ENCODE measurements around the gene TLR7.

The TLR7 gene

DNA sequence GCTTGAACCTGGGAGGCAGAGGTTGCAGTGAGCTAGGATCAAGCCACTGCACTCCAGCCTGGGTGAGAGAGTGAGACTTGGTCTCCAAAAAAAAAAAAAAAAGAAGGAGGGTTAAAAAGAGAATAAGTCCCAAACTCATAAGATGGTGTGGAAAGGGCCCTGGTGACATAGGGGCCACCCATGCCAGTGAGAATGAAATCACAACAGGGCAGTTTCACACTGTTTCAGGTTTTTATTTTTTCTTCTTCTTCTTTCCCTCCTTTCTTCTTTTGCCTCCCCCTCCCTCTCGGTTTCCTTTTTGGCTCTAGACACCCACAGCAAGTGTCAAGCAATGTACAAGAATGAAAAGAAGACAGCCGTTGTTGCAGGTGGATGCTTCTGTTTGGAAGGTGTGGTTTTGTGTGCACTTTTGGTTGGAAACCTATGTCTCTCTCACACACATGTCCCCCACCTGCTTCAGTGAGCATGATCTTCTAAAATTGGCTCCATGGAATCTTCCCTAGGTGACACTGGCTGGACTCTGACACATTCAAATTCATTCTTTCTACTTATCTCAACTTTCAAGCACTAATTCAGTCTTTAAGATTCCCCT is 25.1 kb downstream of the TLR7 start:
- no peak for DNase-seq

DNA sequence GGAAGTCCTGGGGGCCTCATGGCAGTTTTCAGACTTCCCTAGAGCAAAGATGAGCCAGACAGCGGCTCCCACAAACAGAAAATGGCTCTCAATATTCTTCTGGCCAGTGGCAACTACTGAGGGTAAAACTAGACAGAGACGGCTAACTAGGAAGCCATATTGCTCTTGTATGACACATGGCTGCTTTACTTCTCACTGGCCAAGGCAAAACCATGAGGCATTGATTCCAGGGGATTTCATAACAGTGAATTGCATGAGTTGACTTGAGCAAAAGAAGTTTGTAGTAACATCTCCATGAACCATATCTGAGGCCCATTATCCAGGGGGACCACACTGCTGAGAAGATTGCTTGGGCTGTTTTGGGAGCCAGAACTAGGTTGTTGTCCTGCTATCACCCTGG is 25.8 kb downstream of the TLR7 start:
- DNase-seq = no peak

DNA sequence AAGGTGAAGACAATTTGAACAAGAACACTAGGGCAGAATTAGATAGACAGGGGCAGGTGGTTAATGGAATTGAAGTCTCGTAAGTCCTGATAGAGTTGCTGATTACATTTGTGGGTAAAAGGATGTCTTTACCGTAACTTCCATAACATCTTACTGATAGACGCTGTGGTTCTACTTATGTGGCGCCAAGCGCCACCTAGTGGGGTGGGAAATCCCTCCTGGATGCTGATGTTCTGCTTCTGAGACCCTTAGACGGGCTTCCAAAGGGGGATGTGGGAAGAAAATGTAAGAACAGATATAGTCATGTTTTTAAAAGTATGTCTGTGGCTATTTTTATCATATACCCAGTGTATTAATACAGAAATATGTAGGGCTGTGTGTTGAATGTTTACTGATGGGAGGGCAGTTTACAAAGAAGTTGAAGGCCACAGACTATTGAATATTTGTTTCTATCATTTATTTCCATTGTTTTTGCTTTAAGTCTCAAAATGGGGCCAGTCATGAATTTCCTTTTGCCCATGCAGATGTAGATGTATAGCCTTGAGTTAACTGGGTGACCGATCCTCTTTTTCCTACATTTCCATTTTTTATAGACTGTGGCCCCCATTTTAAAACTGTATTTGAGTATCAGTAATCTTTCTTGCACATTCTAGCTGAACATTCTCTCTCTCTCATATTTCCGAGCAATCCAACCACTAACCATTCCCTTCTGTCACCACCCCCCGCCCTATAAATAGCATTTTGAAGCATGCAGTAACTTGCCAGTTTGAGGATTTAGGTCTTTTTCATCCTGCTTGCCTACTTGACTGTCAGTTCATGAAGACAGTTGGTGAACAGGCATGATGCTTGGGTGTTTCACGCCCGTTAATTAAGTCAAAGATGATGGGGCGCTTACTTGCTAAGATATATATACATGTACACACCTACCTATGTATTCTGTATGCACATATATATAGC is 27.5 kb downstream of the TLR7 start:
- DNase-seq = peak; percentile 38

DNA sequence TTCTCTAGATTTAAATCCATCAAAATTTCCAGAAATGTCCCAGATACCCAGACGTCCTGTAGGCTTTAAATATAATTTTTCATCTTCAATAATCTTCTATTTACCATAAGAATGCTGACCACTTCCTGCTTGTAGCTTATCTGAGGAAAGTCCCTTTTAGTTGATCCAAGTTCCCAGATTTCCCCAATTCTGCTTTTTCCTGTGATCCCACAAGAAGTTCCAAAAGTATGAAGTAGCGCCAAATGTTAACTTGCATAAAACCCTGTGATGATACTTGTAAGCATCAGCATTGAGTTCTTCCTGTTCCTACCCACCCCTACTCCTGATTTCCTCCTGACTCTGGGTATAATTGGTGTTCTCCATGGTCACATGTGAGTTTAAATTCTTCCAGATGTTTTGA is 29.0 kb downstream of the TLR7 start:
- no peak for DNase-seq

DNA sequence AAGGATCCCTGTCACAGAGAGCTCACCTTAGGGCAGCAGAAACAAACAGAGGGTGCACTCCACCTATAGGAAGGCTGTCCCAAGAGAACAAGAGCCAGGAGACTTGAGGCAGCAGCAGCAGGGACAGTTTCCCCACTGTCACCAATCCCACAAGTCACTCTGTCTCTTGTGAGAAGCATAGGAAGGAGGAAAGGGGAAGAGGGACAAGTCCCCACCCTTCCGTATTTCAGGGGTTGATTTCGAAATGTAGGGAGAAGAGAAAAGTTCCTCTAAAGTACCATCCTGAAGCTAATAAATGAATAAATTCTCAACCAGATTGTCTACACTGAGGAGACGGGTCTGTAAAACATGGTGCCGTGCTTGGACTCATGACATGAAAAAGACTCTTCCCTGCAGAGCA is 30.1 kb downstream of the TLR7 start:
- DNase-seq = no peak

DNA sequence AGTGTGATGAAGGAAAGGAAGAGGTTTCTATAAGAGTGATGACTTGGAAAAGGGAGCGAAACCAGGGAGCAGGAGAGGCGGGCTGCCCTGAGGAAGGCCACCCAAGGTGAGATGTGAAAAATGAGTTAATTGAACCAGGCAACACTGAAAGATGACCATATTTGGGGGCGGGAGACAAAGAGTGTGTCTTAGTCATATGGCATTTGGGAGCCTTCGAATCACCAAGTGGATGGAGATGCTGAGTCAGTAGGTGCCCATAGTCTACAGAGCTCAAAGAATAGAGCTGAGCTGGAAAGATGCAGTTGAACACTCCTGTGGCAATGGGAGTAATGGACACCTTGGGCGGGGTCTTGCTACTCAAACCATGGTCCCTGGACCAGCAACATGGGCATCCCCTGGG is 31.2 kb downstream of the TLR7 start:
- no peak for DNase-seq

DNA sequence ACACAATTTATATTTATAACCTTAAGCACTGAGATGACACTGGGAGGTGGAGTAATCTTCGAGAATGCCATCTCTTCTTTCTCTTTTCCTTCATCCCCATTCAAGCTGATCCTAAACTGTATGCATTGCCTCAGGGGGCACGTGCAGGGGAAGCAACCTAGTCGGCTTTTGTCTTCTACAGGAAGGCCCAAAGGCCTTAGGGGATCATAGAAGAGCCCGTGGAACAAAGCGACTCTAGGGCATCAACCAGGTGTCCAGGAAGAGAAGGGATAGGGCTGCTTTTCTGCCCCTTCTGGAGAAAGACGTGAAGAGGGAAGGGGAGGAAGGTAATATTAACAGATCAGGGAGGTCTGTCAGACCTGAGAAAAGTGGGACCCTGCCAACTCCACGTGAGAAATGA is 32.6 kb downstream of the TLR7 start:
- DNase-seq = no peak

DNA sequence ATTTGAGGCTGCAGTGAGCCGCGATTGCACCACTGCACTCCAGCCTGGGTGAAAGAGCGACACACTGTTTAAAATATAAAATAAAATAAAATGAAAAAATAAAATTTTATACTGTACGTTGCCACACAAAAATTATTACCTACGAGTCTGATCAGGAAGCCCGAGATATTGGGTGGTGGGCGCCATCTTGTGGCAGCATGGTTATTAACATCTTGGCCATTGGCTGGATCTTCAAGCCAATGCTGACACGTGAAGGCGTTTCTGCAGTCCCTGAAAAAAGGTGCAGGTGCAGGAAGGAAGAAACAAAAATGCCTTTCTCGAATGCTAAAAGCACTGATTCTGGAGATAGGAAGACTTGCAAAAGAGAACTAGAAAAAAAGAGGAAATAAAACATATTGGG is 34.6 kb downstream of the TLR7 start:
- DNase-seq = peak; percentile 63

DNA sequence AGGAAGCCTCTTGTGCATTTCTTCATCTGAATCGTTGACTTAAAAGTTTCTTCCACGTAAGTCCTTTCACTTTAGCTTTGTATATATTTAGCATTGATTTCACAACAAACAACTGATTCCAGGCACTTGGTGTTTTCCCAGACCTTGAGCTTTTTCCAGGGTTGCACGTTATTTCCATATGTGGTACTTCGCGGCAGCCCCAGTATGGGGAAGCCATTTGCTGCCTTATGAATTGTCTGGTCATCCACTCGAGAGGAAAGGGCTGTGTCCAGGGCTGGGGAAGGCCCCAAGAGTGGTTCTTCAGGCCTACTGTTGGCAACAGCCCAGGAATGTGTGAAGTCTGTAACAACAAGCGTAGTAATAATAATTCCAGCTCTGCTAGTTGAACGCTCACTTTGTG is 36.8 kb downstream of the TLR7 start:
- no peak for DNase-seq

DNA sequence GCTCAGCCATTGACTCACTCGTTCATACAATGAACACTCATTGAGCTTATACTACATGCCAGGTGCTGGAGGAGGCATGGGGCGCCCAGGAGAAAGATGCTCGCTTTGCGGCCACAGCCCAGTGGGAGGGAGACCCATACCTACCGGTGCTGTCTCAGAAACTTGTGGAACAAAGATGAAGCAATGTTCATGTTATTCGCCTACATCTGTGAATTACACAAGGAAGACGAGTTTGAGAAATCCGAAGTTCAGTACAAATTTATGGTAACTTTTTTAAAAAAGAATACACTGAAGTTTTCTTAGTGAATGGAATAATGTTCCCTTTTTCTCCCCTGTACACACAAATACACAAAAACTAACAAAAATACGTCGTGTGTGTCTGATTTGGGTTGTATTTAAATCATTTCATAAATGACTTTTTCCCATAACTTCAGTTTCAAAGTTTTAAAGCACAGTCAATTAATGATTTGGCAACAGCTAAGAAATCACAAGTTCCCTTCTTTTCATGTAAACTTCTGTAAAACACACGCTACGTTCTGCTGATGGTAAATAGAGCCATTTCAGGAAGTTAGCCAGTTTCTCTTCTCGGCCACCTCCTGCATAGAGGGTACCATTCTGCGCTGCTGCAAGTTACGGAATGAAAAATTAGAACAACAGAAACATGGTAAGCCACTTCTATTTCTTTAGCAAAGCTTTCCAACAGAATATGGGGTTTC is 39.3 kb downstream of the TLR7 start, which contains the start of gene TLR8:
TLR8 (plus strand) TSS at position 575 of the 716 bp plus-strand sequence; CDS start at position 662, 87 bp downstream.
- no peak for DNase-seq

DNA sequence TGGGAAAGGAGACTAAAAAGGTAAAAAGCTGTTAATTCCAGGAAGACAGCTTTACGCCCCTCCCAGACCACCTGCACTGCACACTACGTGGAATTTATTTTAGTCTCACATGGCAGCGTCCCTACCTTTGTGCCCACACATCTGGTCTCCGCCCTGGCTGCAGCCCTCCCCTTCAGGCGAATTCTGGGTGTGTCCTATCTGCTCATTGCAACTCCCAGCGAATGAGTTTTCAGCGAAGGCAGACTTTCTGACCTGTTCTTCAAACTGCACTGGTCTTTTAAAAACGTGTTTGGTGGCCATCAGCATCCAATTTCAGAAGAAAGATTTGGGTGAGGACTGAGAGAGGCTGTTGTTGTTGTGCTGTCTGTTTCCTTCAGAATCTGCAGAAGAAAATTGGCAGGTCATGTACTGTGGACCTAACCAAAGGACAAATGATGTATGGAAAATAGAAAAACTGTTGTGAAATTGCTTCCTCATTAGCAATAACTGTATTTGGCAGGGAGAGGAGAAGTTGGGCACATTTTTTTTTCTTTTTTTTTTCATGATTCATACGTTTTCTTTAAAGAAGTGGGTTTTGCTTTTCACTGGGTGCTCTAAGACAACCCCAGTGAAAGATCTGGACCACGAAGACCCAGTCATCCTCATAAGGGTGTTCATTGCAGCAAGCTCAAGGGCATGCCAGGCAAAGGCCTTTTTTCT is 43.7 kb downstream of the TLR7 start:
- no peak for DNase-seq

DNA sequence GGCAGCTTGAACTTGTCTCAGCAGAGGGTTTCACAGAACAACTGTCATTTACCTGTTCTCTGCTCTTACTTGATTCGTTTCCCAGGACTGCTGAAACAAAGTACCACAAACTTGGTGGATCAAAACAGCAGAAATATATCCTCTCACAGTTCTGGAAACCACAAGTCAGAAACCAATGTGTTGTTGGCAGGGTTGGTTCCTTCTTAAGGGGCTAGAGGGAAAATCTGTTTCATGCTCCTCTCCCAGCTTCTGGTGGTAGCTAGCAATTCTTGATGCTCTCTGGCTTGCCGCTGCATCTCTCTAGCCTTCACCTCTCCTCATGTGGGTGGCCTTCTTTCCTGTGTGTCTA is 44.2 kb downstream of the TLR7 start:
- no peak for DNase-seq

DNA sequence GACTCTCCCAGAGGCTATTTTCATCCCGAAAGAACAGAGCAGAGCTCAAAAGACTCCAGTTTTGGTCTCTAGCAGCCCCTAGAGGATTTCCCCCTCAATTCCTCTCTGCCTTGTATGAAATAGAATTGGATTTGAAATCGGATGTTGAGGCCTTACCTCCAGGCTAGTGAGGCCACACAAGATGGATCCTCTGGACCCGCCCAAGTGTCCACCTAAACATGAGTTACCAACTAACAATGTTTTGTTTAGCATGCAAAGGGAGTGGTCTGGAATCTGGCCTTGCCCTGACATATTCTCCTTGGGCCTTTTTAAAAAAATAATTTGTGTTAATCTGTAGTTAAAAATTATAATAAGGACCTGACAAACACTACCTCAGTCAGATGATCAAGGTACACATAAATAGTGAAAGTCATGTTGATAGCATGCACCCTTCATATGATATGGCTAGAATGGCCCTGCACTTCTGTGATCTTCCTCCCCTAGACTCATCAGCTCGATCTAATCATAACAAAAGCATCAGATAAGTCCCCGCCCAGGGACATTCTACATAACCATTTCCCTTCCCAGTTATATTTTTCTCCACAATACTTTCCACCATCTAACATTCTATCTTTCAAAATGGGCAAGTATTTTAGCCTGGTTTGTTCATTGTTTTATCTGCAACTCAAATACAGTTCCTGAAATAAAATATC is 46.1 kb downstream of the TLR7 start:
- no peak for DNase-seq

DNA sequence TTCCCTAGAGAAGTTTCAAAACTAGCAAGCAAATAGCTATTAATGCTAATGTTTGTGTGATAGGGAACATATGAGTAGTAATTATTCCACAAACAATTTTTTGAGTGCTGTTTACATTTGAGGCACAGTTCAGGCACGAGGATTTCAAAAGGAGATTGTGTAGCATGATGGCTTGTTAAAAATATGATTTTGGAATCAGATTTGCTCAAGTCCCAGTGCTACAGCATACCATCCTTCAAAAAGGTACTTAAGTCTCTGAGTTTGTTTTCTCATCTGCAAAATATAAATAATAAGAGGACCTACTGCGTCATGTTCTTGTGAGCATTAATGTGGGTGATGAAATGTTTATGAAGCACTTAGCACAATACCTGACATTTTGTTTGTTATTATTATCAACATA is 50.9 kb downstream of the TLR7 start:
- DNase-seq = no peak

DNA sequence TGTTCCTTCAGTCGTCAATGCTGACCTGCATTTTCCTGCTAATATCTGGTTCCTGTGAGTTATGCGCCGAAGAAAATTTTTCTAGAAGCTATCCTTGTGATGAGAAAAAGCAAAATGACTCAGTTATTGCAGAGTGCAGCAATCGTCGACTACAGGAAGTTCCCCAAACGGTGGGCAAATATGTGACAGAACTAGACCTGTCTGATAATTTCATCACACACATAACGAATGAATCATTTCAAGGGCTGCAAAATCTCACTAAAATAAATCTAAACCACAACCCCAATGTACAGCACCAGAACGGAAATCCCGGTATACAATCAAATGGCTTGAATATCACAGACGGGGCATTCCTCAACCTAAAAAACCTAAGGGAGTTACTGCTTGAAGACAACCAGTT is 52.2 kb downstream of the TLR7 start:
- no peak for DNase-seq

DNA sequence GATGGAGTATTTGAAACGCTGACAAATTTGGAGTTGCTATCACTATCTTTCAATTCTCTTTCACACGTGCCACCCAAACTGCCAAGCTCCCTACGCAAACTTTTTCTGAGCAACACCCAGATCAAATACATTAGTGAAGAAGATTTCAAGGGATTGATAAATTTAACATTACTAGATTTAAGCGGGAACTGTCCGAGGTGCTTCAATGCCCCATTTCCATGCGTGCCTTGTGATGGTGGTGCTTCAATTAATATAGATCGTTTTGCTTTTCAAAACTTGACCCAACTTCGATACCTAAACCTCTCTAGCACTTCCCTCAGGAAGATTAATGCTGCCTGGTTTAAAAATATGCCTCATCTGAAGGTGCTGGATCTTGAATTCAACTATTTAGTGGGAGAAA is 52.7 kb downstream of the TLR7 start:
- DNase-seq = no peak

DNA sequence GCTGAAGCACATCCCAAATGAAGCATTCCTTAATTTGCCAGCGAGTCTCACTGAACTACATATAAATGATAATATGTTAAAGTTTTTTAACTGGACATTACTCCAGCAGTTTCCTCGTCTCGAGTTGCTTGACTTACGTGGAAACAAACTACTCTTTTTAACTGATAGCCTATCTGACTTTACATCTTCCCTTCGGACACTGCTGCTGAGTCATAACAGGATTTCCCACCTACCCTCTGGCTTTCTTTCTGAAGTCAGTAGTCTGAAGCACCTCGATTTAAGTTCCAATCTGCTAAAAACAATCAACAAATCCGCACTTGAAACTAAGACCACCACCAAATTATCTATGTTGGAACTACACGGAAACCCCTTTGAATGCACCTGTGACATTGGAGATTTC is 54.1 kb downstream of the TLR7 start:
- DNase-seq = no peak

DNA sequence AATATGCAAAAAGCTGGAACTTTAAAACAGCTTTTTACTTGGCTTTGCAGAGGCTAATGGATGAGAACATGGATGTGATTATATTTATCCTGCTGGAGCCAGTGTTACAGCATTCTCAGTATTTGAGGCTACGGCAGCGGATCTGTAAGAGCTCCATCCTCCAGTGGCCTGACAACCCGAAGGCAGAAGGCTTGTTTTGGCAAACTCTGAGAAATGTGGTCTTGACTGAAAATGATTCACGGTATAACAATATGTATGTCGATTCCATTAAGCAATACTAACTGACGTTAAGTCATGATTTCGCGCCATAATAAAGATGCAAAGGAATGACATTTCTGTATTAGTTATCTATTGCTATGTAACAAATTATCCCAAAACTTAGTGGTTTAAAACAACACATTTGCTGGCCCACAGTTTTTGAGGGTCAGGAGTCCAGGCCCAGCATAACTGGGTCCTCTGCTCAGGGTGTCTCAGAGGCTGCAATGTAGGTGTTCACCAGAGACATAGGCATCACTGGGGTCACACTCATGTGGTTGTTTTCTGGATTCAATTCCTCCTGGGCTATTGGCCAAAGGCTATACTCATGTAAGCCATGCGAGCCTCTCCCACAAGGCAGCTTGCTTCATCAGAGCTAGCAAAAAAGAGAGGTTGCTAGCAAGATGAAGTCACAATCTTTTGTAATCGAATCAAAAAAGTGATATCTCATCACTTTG is 55.2 kb downstream of the TLR7 start:
- DNase-seq = no peak

DNA sequence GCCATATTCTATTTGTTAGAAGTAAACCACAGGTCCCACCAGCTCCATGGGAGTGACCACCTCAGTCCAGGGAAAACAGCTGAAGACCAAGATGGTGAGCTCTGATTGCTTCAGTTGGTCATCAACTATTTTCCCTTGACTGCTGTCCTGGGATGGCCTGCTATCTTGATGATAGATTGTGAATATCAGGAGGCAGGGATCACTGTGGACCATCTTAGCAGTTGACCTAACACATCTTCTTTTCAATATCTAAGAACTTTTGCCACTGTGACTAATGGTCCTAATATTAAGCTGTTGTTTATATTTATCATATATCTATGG is 55.7 kb downstream of the TLR7 start:
- no peak for DNase-seq

DNA sequence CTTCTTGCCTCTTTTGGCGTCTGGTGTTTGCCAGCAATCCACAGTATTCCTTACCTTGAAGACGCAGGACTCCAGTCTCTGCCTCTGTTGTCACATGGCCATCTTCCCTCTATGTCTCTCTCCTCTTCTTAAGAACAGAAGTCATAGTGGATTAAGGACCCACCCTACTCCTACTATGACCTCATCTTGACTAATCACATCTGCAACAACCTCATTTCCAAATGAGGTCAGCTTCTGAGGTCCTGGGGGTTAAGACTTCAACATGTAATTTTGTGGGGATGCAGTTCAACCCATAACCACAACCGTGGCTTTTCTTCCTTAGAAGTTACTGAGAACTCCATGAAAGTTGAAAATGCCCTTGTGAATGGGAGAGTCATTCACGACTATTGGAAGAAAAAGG is 62.8 kb downstream of the TLR7 start:
- no peak for DNase-seq

DNA sequence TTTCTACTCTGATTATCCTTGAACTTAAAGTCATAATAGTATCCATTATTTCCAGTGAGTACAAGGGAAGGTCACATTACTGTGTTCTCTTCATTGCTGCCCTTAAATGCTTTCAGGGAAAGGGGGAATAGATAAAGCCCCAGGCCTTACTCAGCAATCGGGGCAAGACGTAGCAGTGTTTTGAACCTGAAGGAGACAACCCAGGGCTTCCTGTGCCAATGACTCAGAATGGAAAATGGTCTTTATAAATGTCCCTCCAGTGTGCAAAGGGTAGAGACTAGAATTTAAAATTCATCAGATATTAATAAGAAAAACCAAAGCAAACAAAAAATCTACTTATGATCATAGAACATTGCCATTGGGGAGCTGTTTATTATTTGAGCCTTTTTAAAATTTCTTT is 63.3 kb downstream of the TLR7 start:
- DNase-seq = no peak

DNA sequence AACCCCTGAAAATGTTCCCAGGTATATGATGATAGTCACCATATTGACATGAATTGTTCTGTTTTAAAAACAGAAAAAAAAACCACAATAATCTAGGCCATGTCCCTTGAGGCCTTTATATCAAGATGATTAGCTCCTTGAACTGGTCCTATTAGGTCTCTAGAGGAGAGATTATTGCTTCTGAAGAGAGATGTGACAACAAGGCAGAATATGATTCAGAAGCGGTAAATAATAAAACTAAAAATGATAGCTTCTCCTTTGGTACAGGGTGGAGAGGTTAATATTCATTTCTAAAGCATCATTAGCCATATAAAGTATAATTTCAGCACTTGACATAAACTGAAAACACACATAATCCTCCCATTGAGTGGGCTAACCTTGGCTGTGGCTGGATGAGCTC is 65.4 kb downstream of the TLR7 start:
- DNase-seq = no peak
